Stimulated activated CD8-positive, alpha-beta memory T cell treated with anti-CD3 and anti-CD28 coated beads, Interleukin-4, amount 100 ng/mL, for 24 hours (primary cell): ENCODE data around the gene BCL2L14.
"Not testable (repeated sequence)": the region's sequence is repeated elsewhere in the genome, so short reads cannot be mapped to it uniquely, and the experiment has no call there.

Experiments
- DNase-seq: peaks from one replicate; pipeline ENCODE4 v3.0.0-alpha.2; 2020; ENCODE audit warnings: low read depth

BCL2L14 gene

GRCh38 chr12:12107678-12108077, 36.9 kb downstream of the BCL2L14 start:
- no peak for DNase-seq

- DNase-seq, result no peak
These were observed 37.8 kb downstream of the BCL2L14 start for GRCh38 chr12:12108441-12109058.

- DNase-seq, result not testable (repeated sequence)
These were observed 40.3 kb downstream of the BCL2L14 start for GRCh38 chr12:12110923-12111555.

GRCh38 chr12:12115514-12115913, 44.8 kb downstream of the BCL2L14 start:
- DNase-seq, result no peak

GRCh38 chr12:12116677-12117076, 45.9 kb downstream of the BCL2L14 start:
- DNase-seq, result no peak

GRCh38 chr12:12121061-12121460, 50.3 kb downstream of the BCL2L14 start:
- DNase-seq, result no peak

GRCh38 chr12:12123036-12123604, 52.4 kb downstream of the BCL2L14 start:
- no peak for DNase-seq

- no peak for DNase-seq
These were observed 55.8 kb downstream of the BCL2L14 start for GRCh38 chr12:12126551-12126950.

- DNase-seq, result no peak
These were observed 56.6 kb downstream of the BCL2L14 start for GRCh38 chr12:12127304-12127703.

GRCh38 chr12:12128670-12129069, 57.9 kb downstream of the BCL2L14 start:
- no peak for DNase-seq

- no peak for DNase-seq
These were observed 62.5 kb downstream of the BCL2L14 start for GRCh38 chr12:12133259-12133658.

GRCh38 chr12:12133785-12134184, 63.0 kb downstream of the BCL2L14 start:
- DNase-seq, result no peak

- DNase-seq, result no peak
These were observed 67.7 kb downstream of the BCL2L14 start for GRCh38 chr12:12138203-12139154.

GRCh38 chr12:12141000-12141399, 70.3 kb downstream of the BCL2L14 start:
- no peak for DNase-seq

GRCh38 chr12:12144531-12144930, 73.8 kb downstream of the BCL2L14 start:
- not testable (repeated sequence) for DNase-seq

- no peak for DNase-seq
These were observed 76.4 kb downstream of the BCL2L14 start for GRCh38 chr12:12147111-12147510.
